Colonic mucosa (tissue), 4 donors: ENCODE measurements around the gene RNPEPL1. TPM values are rescaled to one million over a fixed set of nuclear protein-coding genes. Genes with fewer than 3 reads are reported as not detected.

Experiments used
- DNase-seq: peaks from one replicate; pipeline ENCODE4 v3.0.0-alpha.2; 2020
- H3K27ac ChIP-seq: fragments of 200-600 bp; one replicate; pipeline ENCODE4 v1.8.0; 2021
- H3K27me3 ChIP-seq: fragments of 200-600 bp; one replicate; pipeline ENCODE4 v1.8.0; 2021
- H3K36me3 ChIP-seq: fragments of 200-600 bp; one replicate; pipeline ENCODE4 v1.8.0; 2021
- H3K4me1 ChIP-seq: fragments of 200-600 bp; one replicate; pipeline ENCODE4 v1.8.0; 2021; ENCODE audit warnings: mild to moderate bottlenecking
- H3K4me3 ChIP-seq: fragments of 200-600 bp; one replicate; pipeline ENCODE4 v1.8.0; 2021
- H3K9ac ChIP-seq, 2 donors: one replicate each; pipeline ENCODE4 v1.7.0; 2013; ENCODE audit warnings: control low read depth in 2 of 2, low read depth in 2 of 2, low read length in 2 of 2
- H3K9me3 ChIP-seq: fragments of 200-600 bp; one replicate; pipeline ENCODE4 v1.8.0; 2021
- intact Hi-C: fragments of 100-400 bp; cut with DNase I; formaldehyde crosslinking; loops from one replicate; pipeline ENCODE4 v1.14.1; 2022
- total RNA-seq, 2 donors: library from RNA; stranded (reverse); fragmentation: NEBNext Ultra II Directional in 1 of 2; extraction: Animal tissue kit (Norgen Biotek cat#: 25700) in 1 of 2; gene quantifications; one replicate each; pipeline ENCODE4 v1.2.1, GENCODE V29; 2021
- TF ChIP-seq, protein P1 (sequence below): fragments of 200-600 bp; IDR thresholded peaks from one replicate; pipeline ENCODE4 v1.8.0; 2022; ENCODE audit warnings: antibody characterized with exemption, mild to moderate bottlenecking
- donor health status: healthy.
- donor health status: DM: no; HTN: no; CAD: no.
- donor health status: DM: no; HTN: no; CAD: no.

The RNPEPL1 gene
- total RNA-seq, 2 donors from 2014 or later = 87.2 to 108 TPM

DNA sequence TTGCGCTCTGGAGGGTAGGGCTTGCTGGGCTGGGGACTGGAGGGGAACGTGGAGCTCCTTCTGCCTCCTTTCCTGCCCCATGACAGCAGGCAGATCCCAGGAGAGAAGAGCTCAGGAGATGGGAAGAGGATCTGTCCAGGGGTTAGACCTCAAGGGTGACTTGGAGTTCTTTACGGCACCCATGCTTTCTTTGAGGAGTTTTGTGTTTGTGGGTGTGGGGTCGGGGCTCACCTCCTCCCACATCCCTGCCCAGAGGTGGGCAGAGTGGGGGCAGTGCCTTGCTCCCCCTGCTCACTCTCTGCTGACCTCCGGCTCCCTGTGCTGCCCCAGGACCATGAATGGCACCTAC, 61.3 kb downstream of the RNPEPL1 start:
- no peaks in the 10 kb centered on the region for H3K36me3 ChIP-seq
- no peaks in the 10 kb centered on the region for H3K9me3 ChIP-seq
- intact Hi-C loops = no loop called here
- no peak overlapping the region for H3K9ac ChIP-seq
- H3K4me3 ChIP-seq = no peak overlapping the region
- DNase-seq = no peak
- H3K27ac ChIP-seq = no peak overlapping the region
- no peaks in the 10 kb centered on the region for H3K27me3 ChIP-seq
- no peaks in the 10 kb centered on the region for H3K4me1 ChIP-seq
- TF ChIP-seq, protein P1, sequence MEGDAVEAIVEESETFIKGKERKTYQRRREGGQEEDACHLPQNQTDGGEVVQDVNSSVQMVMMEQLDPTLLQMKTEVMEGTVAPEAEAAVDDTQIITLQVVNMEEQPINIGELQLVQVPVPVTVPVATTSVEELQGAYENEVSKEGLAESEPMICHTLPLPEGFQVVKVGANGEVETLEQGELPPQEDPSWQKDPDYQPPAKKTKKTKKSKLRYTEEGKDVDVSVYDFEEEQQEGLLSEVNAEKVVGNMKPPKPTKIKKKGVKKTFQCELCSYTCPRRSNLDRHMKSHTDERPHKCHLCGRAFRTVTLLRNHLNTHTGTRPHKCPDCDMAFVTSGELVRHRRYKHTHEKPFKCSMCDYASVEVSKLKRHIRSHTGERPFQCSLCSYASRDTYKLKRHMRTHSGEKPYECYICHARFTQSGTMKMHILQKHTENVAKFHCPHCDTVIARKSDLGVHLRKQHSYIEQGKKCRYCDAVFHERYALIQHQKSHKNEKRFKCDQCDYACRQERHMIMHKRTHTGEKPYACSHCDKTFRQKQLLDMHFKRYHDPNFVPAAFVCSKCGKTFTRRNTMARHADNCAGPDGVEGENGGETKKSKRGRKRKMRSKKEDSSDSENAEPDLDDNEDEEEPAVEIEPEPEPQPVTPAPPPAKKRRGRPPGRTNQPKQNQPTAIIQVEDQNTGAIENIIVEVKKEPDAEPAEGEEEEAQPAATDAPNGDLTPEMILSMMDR = no peak

DNA sequence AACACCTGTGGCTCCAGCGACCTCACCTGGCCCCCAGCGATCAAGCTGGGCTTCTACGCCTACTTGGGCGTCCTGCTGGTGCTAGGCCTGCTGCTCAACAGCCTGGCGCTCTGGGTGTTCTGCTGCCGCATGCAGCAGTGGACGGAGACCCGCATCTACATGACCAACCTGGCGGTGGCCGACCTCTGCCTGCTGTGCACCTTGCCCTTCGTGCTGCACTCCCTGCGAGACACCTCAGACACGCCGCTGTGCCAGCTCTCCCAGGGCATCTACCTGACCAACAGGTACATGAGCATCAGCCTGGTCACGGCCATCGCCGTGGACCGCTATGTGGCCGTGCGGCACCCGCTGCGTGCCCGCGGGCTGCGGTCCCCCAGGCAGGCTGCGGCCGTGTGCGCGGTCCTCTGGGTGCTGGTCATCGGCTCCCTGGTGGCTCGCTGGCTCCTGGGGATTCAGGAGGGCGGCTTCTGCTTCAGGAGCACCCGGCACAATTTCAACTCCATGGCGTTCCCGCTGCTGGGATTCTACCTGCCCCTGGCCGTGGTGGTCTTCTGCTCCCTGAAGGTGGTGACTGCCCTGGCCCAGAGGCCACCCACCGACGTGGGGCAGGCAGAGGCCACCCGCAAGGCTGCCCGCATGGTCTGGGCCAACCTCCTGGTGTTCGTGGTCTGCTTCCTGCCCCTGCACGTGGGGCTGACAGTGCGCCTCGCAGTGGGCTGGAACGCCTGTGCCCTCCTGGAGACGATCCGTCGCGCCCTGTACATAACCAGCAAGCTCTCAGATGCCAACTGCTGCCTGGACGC, 61.9 kb downstream of the RNPEPL1 start:
- no peak for DNase-seq
- Histone ChIP-seq H3K4me3 (no peak overlapping the region), H3K4me1 (no peaks in the 10 kb centered on the region), H3K27ac (no peak overlapping the region), H3K36me3 (no peaks in the 10 kb centered on the region), H3K27me3 (no peaks in the 10 kb centered on the region), H3K9ac (no peak overlapping the region), H3K9me3 (no peaks in the 10 kb centered on the region)
- intact Hi-C loops = no loop called here
- TF ChIP-seq, protein P1 = no peak

Other genes with a start within 250 kb of the RNPEPL1 start
- gene GPC1, start 132.8 kb upstream of the RNPEPL1 start, total RNA-seq = 10 to 100 TPM; 19.0 to 23.1 TPM
- gene ANKMY1, start 10.5 kb upstream of the RNPEPL1 start, total RNA-seq = 10 to 100 TPM; 12.3 to 18.1 TPM
- gene DUSP28, start 8.1 kb upstream of the RNPEPL1 start, total RNA-seq = 1 to 10 TPM; 3.9 to 5.3 TPM
- gene CAPN10, start 18.2 kb downstream of the RNPEPL1 start, total RNA-seq = 10 to 100 TPM; 29.1 to 47.8 TPM
- 10 to 100 TPM; 64.4 to 92.2 TPM for gene GPR35, start 57.0 kb downstream of the RNPEPL1 start, total RNA-seq
- 1 to 10 TPM; 7.9 to 9.6 TPM for gene AQP12B, start 114.4 kb downstream of the RNPEPL1 start, total RNA-seq
- gene AQP12A, start 123.4 kb downstream of the RNPEPL1 start, total RNA-seq = 10 to 100 TPM in 1 of 2 donors, 1 to 10 TPM in 1; 9.0 to 20.5 TPM